Endodermal cell (in vitro differentiated cells): Measurements from ENCODE around the gene ADRM1. TPM values are rescaled to one million over a fixed set of nuclear protein-coding genes. Genes with fewer than 3 reads are reported as not detected.

ENCODE experiments used
- DNase-seq: peaks from one replicate; pipeline ENCODE4 v3.0.0-alpha.2; 2017
- H3K27ac ChIP-seq: 2 replicates; pipeline ENCODE4 v1.5.1; 2013; ENCODE audit warnings: mild to moderate bottlenecking, low read depth, low read length, moderate library complexity
- H3K27me3 ChIP-seq: 2 replicates; pipeline ENCODE4 v1.6.1; 2013; ENCODE audit warnings: mild to moderate bottlenecking, low read length, moderate library complexity; ENCODE audit not compliant: insufficient read depth, control insufficient read depth, poor library complexity, severe bottlenecking
- H3K36me3 ChIP-seq: 2 replicates; pipeline ENCODE4 v1.7.0; 2013; ENCODE audit warnings: mild to moderate bottlenecking, low read length, moderate library complexity; ENCODE audit not compliant: control insufficient read depth, insufficient read depth
- H3K4me1 ChIP-seq: one replicate; pipeline ENCODE4 v1.7.0; 2013; ENCODE audit warnings: low read length; ENCODE audit not compliant: control insufficient read depth, insufficient read depth
- H3K4me3 ChIP-seq: 2 replicates; pipeline ENCODE4 v1.5.1; 2013; ENCODE audit warnings: mild to moderate bottlenecking, low read length, moderate library complexity
- H3K9ac ChIP-seq: 2 replicates; pipeline ENCODE4 v1.6.1; 2013; ENCODE audit warnings: mild to moderate bottlenecking, low read length, moderate library complexity; ENCODE audit not compliant: poor library complexity, severe bottlenecking; ENCODE audit errors: extremely low read depth
- H3K9me3 ChIP-seq: 2 replicates; pipeline ENCODE4 v1.6.1; 2013; ENCODE audit warnings: mild to moderate bottlenecking, low read length, moderate library complexity; ENCODE audit not compliant: control insufficient read depth
- H3K27ac Mint-ChIP-seq: 2 replicates; pipeline ENCODE4 v1.8.0; 2020; ENCODE audit warnings: mixed read lengths
- H3K27me3 Mint-ChIP-seq: 2 replicates; pipeline ENCODE4 v1.8.0; 2021; ENCODE audit warnings: mild to moderate bottlenecking, mixed read lengths; ENCODE audit not compliant: insufficient read depth
- H3K36me3 Mint-ChIP-seq: 2 replicates; pipeline ENCODE4 v1.8.0; 2020; ENCODE audit warnings: low read depth, mixed read lengths
- H3K4me1 Mint-ChIP-seq: 2 replicates; pipeline ENCODE4 v1.8.0; 2020; ENCODE audit warnings: mixed read lengths
- H3K4me3 Mint-ChIP-seq: 2 replicates; pipeline ENCODE4 v1.8.0; 2020; ENCODE audit warnings: mild to moderate bottlenecking, moderate library complexity, mixed read lengths
- H3K9me3 Mint-ChIP-seq: 2 replicates; pipeline ENCODE4 v1.8.0; 2020; ENCODE audit warnings: mild to moderate bottlenecking, mixed read lengths
- WGBS, 2 experiments: methylation state at CpG; one replicate each; pipeline versions ENCODE4 v1.1.5 to v1.1.7; 2013; ENCODE audit warnings: missing lambda C conversion rate in 2 of 2, mixed read lengths in 1 of 2; ENCODE audit not compliant: insufficient coverage in 1 of 2, insufficient read length in 1 of 2; 5-methylcytosine and 5-hydroxymethylcytosine counted together
- total RNA-seq, 2 donors: library from RNA; stranded (reverse); fragmentation: NEBNext Ultra II Directional in 1 of 2; extraction: Animal tissue kit (Norgen Biotek cat#: 25700) in 1 of 2; gene quantifications; 2 replicates in 1 of 2; 3 replicates in 1 of 2; pipeline ENCODE4 v1.2.1, GENCODE V29; 2021
- TF ChIP-seq, protein P1 (sequence below): fragments of 200-600 bp; sonication (generic); conservative IDR thresholded peaks from 2 replicates; pipeline ENCODE4 v1.5.0; 2021; ENCODE audit warnings: antibody characterized with exemption, mild to moderate bottlenecking

ADRM1 gene
- total RNA-seq, 2 donors from 2014 or later, result 105 to 106 TPM

DNA sequence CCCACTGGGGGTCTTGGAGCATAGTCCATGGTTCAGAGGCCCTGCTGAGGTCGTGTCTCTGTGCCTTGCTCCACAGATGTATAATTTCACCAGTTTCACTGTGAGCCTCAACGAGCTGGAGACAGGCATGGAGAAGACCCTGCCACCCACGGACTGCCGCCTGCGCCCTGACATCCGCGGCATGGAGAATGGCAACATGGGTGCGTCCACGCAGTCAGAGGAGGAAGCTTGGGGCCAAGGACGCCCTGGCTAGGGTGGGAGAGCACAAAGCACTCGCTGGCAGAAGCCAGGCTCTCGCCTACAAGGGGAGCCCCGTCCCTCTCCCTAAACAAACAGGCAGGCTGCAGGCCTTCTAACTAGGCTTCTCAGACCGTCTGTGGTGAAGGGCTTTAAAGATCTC, 13.7 kb upstream of the ADRM1 start:
- H3K27me3 Mint-ChIP-seq, result no peaks in the 10 kb centered on the region
- no peaks in the 10 kb centered on the region for H3K9me3 ChIP-seq
- no peak overlapping the region for H3K4me3 Mint-ChIP-seq
- 89 to 93% methylated on average over 10 to 13 of the region's 14 CpGs for WGBS, 2 experiments
- H3K27ac Mint-ChIP-seq, result no peak overlapping the region
- H3K9ac ChIP-seq, result no peak overlapping the region
- H3K4me3 ChIP-seq, result no peak overlapping the region
- DNase-seq, result no peak
- H3K36me3 Mint-ChIP-seq, result peaks cover 56% of the 10 kb centered on the region
- peaks cover 43% of the 10 kb centered on the region for H3K36me3 ChIP-seq
- no peak overlapping the region for H3K27ac ChIP-seq
- H3K27me3 ChIP-seq, result no peaks in the 10 kb centered on the region
- no peaks in the 10 kb centered on the region for H3K4me1 Mint-ChIP-seq
- TF ChIP-seq, protein P1, sequence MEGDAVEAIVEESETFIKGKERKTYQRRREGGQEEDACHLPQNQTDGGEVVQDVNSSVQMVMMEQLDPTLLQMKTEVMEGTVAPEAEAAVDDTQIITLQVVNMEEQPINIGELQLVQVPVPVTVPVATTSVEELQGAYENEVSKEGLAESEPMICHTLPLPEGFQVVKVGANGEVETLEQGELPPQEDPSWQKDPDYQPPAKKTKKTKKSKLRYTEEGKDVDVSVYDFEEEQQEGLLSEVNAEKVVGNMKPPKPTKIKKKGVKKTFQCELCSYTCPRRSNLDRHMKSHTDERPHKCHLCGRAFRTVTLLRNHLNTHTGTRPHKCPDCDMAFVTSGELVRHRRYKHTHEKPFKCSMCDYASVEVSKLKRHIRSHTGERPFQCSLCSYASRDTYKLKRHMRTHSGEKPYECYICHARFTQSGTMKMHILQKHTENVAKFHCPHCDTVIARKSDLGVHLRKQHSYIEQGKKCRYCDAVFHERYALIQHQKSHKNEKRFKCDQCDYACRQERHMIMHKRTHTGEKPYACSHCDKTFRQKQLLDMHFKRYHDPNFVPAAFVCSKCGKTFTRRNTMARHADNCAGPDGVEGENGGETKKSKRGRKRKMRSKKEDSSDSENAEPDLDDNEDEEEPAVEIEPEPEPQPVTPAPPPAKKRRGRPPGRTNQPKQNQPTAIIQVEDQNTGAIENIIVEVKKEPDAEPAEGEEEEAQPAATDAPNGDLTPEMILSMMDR, result no peak
- H3K9me3 Mint-ChIP-seq, result no peaks in the 10 kb centered on the region
- H3K4me1 ChIP-seq, result no peaks in the 10 kb centered on the region

DNA sequence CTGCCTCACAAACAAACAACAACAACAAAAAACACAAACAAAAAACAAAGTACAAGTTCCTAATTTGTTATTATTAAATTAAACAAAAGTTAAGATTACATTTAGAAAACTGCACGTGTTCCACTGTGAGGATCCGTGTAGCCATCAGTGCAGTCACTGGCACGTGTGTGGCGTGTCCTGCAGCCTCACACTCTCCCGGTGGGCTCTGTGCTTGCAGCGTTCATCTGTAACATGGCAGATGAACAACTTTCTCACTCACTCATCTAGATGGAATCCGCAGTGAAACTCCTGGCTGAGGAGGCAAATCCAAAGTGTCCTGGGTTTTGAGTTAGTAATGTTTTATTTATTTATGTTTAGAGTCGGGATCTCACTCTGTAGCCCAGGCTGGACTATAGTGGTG, 12.9 kb upstream of the ADRM1 start:
- H3K4me3 Mint-ChIP-seq, result no peak overlapping the region
- H3K9me3 ChIP-seq, result no peaks in the 10 kb centered on the region
- TF ChIP-seq, protein P1, result no peak
- H3K36me3 Mint-ChIP-seq, result peaks cover 53% of the 10 kb centered on the region
- H3K4me1 ChIP-seq, result no peaks in the 10 kb centered on the region
- no peak overlapping the region for H3K4me3 ChIP-seq
- DNase-seq, result no peak
- H3K27ac ChIP-seq, result no peak overlapping the region
- H3K27ac Mint-ChIP-seq, result no peak overlapping the region
- H3K4me1 Mint-ChIP-seq, result no peaks in the 10 kb centered on the region
- H3K27me3 ChIP-seq, result no peaks in the 10 kb centered on the region
- peaks cover 38% of the 10 kb centered on the region for H3K36me3 ChIP-seq
- no peaks in the 10 kb centered on the region for H3K9me3 Mint-ChIP-seq
- no peaks in the 10 kb centered on the region for H3K27me3 Mint-ChIP-seq
- no peak overlapping the region for H3K9ac ChIP-seq
- 92 to 97% methylated on average over 5 to 8 of the region's 8 CpGs for WGBS, 2 experiments

DNA sequence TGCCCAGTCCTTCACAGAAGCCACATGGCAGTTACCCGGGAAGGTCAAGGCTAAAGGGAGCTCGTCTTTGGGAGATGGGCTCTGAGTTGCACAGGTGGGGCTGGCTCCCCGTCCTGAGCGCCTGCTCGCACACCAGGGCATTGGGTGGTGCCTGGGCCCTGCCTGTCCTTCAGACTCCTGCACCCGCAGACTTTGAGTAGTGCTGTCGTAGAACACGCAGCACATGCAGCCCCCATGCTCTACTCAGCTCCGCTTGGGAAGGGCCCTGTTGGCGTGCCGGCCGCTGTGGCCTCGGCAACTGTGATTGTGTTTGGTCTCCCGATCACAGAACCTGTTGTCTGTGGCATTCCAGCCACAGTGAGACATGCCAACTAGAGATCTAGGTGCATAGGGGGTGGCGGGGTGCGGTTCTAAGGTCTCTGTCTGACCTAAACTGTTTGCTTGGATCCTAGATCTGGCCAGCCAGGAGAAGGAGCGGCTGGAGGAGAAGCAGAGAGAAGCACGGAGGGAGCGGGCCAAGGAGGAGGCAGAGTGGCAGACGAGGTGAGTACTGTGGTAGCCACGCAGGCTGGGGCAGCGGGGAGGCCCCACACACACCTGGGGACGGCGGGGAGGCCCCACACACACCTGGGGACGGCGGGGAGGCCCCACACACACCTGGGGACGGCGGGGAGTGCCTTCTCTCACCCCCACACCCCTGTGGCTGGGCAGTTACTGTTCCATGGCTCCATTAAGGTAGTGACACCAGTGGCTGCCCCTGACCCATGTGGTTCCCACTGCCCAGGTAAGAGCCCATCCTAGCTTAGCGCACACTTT, 11.3 kb upstream of the ADRM1 start:
- Mint-ChIP-seq H3K36me3 (peaks cover 60% of the 10 kb centered on the region), H3K4me1 (no peaks in the 10 kb centered on the region), H3K4me3 (no peak overlapping the region), H3K27ac (no peak overlapping the region), H3K27me3 (no peaks in the 10 kb centered on the region), H3K9me3 (no peaks in the 10 kb centered on the region)
- DNase-seq, result no peak
- Histone ChIP-seq H3K36me3 (peaks cover 44% of the 10 kb centered on the region), H3K27me3 (no peaks in the 10 kb centered on the region), H3K9me3 (no peaks in the 10 kb centered on the region), H3K4me3 (no peak overlapping the region), H3K27ac (no peak overlapping the region), H3K9ac (no peak overlapping the region), H3K4me1 (no peaks in the 10 kb centered on the region)
- TF ChIP-seq, protein P1, result no peak
- 96 to 99% methylated on average over 28 to 29 of the region's 29 CpGs for WGBS, 2 experiments
